Liver (tissue), 10 donors: ENCODE results near the gene PPP1R12A. TPM values are rescaled to one million over a fixed set of nuclear protein-coding genes. Genes with fewer than 3 reads are reported as not detected.

ENCODE experiments used
- DNase-seq: peaks from one replicate; pipeline ENCODE4 v3.0.0-alpha.2; 2017; ENCODE audit warnings: low spot score
- H3K27ac ChIP-seq, 2 donors: one replicate each; pipeline ENCODE4 v1.7.0; 2013; ENCODE audit warnings: inconsistent platforms in 2 of 2, low read length in 2 of 2, control low read depth in 1 of 2, low read depth in 1 of 2, mild to moderate bottlenecking in 1 of 2
- H3K27me3 ChIP-seq, 4 donors: one replicate each; pipeline versions ENCODE4 v1.6.1 to v1.7.0; 2013; ENCODE audit warnings: low read length in 3 of 4, inconsistent platforms in 1 of 4, mild to moderate bottlenecking in 1 of 4, moderate library complexity in 1 of 4; ENCODE audit not compliant: control insufficient read depth in 4 of 4, insufficient read depth in 4 of 4
- H3K36me3 ChIP-seq, 4 donors: one replicate each; pipeline versions ENCODE4 v1.6.1 to v1.7.0; 2013; ENCODE audit warnings: low read length in 3 of 4, mild to moderate bottlenecking in 3 of 4, low read depth in 1 of 4, moderate library complexity in 1 of 4; ENCODE audit not compliant: control insufficient read depth in 4 of 4, insufficient read depth in 3 of 4
- H3K4me1 ChIP-seq, 4 donors: one replicate each; pipeline versions ENCODE4 v1.6.1 to v1.7.0; 2013; ENCODE audit warnings: low read length in 3 of 4, mild to moderate bottlenecking in 3 of 4, moderate library complexity in 1 of 4; ENCODE audit not compliant: control insufficient read depth in 4 of 4, insufficient read depth in 4 of 4
- H3K4me3 ChIP-seq, 3 donors: one replicate each; pipeline versions ENCODE4 v1.6.1 to v1.7.0; 2013; ENCODE audit warnings: low read length in 3 of 3, control low read depth in 1 of 3, low read depth in 1 of 3, mild to moderate bottlenecking in 1 of 3
- H3K9ac ChIP-seq, 2 donors: one replicate each; pipeline ENCODE4 v1.7.0; 2013; ENCODE audit warnings: low read length in 2 of 2, mild to moderate bottlenecking in 2 of 2, moderate library complexity in 2 of 2, control low read depth in 1 of 2, low read depth in 1 of 2
- H3K9me3 ChIP-seq, 4 donors: one replicate each; pipeline versions ENCODE4 v1.6.1 to v1.7.0; 2013; ENCODE audit warnings: low read length in 3 of 4; ENCODE audit not compliant: control insufficient read depth in 4 of 4
- ATF3 ChIP-seq: IDR thresholded peaks from 2 replicates; pipeline ENCODE4 v1.6.1; 2016; ENCODE audit warnings: antibody characterized with exemption
- EGR1 ChIP-seq, 2 donors: IDR thresholded peaks; 2 replicates each; pipeline ENCODE4 v1.6.1; 2016 to 2018; ENCODE audit warnings: antibody characterized with exemption in 2 of 2, low read depth in 2 of 2
- FOXA1 ChIP-seq: IDR thresholded peaks from 2 replicates; pipeline ENCODE4 v1.6.1; 2016; ENCODE audit warnings: antibody characterized with exemption
- GABPA ChIP-seq, 2 donors: IDR thresholded peaks in 1 of 2; conservative IDR thresholded peaks in 1 of 2; 2 replicates each; pipeline ENCODE4 v1.6.1; 2016; ENCODE audit warnings: antibody characterized with exemption in 2 of 2, mild to moderate bottlenecking in 1 of 2, moderate library complexity in 1 of 2
- HNF4G ChIP-seq: IDR thresholded peaks from 2 replicates; pipeline ENCODE4 v1.6.1; 2016; ENCODE audit warnings: antibody characterized with exemption
- RAD21 ChIP-seq, 2 donors: IDR thresholded peaks; 2 replicates each; pipeline ENCODE4 v1.6.1; 2016; ENCODE audit warnings: antibody characterized with exemption in 2 of 2, mild to moderate bottlenecking in 2 of 2
- REST ChIP-seq: IDR thresholded peaks from 2 replicates; pipeline ENCODE4 v1.6.1; 2016; ENCODE audit warnings: antibody characterized with exemption, mild to moderate bottlenecking
- RXRA ChIP-seq, 2 donors: IDR thresholded peaks; 2 replicates each; pipeline ENCODE4 v1.6.1; 2017 to 2018; ENCODE audit warnings: antibody characterized with exemption in 2 of 2, mild to moderate bottlenecking in 1 of 2
- YY1 ChIP-seq: IDR thresholded peaks from 2 replicates; pipeline ENCODE4 v1.6.1; 2016; ENCODE audit warnings: antibody characterized with exemption, mild to moderate bottlenecking
- WGBS: extraction: QIAGEN DNeasy Blood & Tissue Kit; methylation state at CpG from one replicate; pipeline ENCODE4 v1.1.7; 2013; 5-methylcytosine and 5-hydroxymethylcytosine counted together
- polyA plus RNA-seq, 2 donors: library from polyadenylated mRNA; stranded (reverse) in 1 of 2; unstranded in 1 of 2; fragments of 200-250 nt in 1 of 2; fragments of >200 nt in 1 of 2; fragmentation: Nextera tagmentation in 1 of 2; extraction: Ambion mirVana in 1 of 2; gene quantifications; one replicate each; pipeline versions ENCODE4 v1.2.1 to v1.2.3, GENCODE V29; 2013 to 2015
- small RNA-seq: library from RNA; depleted of rRNA; stranded (forward); fragments of <200 nt; gene quantifications from one replicate; pipeline ENCODE3, GENCODE V24; 2014
- total RNA-seq, 2 donors: library from RNA; depleted of rRNA; stranded (reverse); fragments of >200 nt; gene quantifications; one replicate each; pipeline ENCODE4 v1.2.3, GENCODE V29; 2014
- TF ChIP-seq, protein P1 (sequence below): IDR thresholded peaks from 2 replicates; pipeline ENCODE4 v1.6.1; 2016; ENCODE audit warnings: antibody characterized with exemption
- TF ChIP-seq, protein P2 (sequence below): fragments of 150-350 bp; IDR thresholded peaks from 2 replicates; pipeline ENCODE4 v1.5.1; 2017; ENCODE audit warnings: improper control_type of control experiment, low read depth, low read length; ENCODE audit not compliant: missing input control
- donor health status: healthy.
- donor health status: healthy.
- donor health status: healthy.
- donor health status: healthy.
- donor health status: healthy.

The PPP1R12A gene
- total and polyA plus RNA-seq, 4 donors, result 5.1 to 41.6 (median 27.8) TPM

- no peak for TF ChIP-seq ATF3
- TF ChIP-seq RAD21 (IDR thresholded peaks at IDR 0.05), result no peak
- TF ChIP-seq HNF4G, result no peak
- TF ChIP-seq, protein P1, sequence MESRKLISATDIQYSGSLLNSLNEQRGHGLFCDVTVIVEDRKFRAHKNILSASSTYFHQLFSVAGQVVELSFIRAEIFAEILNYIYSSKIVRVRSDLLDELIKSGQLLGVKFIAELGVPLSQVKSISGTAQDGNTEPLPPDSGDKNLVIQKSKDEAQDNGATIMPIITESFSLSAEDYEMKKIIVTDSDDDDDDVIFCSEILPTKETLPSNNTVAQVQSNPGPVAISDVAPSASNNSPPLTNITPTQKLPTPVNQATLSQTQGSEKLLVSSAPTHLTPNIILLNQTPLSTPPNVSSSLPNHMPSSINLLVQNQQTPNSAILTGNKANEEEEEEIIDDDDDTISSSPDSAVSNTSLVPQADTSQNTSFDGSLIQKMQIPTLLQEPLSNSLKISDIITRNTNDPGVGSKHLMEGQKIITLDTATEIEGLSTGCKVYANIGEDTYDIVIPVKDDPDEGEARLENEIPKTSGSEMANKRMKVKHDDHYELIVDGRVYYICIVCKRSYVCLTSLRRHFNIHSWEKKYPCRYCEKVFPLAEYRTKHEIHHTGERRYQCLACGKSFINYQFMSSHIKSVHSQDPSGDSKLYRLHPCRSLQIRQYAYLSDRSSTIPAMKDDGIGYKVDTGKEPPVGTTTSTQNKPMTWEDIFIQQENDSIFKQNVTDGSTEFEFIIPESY, result no peak
Observed at GRCh38 chr12:79732638-79733037, 202.3 kb downstream of the PPP1R12A start (continued).

DNA sequence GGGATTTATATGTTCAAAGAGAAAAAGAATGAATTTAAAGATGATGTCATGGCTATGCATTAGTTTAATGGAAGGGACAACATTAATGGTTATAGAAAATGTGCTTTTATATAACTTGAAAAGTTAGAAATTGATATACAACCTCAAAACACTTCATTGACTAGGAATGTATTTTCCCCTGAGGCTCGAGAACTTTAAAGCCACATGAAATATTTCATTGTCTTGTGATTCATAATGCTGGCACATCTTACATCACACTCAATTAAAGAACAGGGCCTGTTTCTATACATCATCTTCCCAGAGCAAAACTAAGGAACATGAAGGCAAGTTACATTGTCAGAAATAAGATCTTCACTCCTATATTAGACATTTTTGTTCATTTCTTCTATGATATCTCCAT lies 208.9 kb downstream of the PPP1R12A start:
- H3K4me3 ChIP-seq, result no peak overlapping the region
- no peak overlapping the region for H3K27ac ChIP-seq
- 98% methylated on average over 1 of the region's 1 CpG for WGBS
- no peak overlapping the region for H3K9ac ChIP-seq
- no peaks in the 10 kb centered on the region for H3K4me1 ChIP-seq
- DNase-seq, result no peak
- TF ChIP-seq EGR1 (IDR thresholded peaks at IDR 0.05; ENCODE audit: low read depth in 2 of 2) (no peak), HNF4G (no peak), RXRA (IDR thresholded peaks at IDR 0.05) (no peak), FOXA1 (no peak), REST (no peak), GABPA (IDR thresholded peaks at IDR 0.05 in 1 of 2, conservative IDR thresholded peaks at IDR 0.05 in 1 of 2) (no peak), YY1 (no peak)
- TF ChIP-seq, protein P2, sequence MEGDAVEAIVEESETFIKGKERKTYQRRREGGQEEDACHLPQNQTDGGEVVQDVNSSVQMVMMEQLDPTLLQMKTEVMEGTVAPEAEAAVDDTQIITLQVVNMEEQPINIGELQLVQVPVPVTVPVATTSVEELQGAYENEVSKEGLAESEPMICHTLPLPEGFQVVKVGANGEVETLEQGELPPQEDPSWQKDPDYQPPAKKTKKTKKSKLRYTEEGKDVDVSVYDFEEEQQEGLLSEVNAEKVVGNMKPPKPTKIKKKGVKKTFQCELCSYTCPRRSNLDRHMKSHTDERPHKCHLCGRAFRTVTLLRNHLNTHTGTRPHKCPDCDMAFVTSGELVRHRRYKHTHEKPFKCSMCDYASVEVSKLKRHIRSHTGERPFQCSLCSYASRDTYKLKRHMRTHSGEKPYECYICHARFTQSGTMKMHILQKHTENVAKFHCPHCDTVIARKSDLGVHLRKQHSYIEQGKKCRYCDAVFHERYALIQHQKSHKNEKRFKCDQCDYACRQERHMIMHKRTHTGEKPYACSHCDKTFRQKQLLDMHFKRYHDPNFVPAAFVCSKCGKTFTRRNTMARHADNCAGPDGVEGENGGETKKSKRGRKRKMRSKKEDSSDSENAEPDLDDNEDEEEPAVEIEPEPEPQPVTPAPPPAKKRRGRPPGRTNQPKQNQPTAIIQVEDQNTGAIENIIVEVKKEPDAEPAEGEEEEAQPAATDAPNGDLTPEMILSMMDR, result no peak
- no peaks in the 10 kb centered on the region for H3K27me3 ChIP-seq
- H3K9me3 ChIP-seq, result no peaks in the 10 kb centered on the region
- no peaks in the 10 kb centered on the region for H3K36me3 ChIP-seq

Small RNA genes within 50 kb of the gene (small RNA-seq; reads per million reads assigned to genes)
- not detected for gene RNA5SP363

Other genes starting within 250 kb of the PPP1R12A start
- 10 to 100 TPM; 10.9 to 24.1 TPM for gene PAWR, start 244.1 kb downstream of the PPP1R12A start, total RNA-seq
- 1 to 10 TPM; 6.1 to 8.9 TPM for gene PAWR, start 244.1 kb downstream of the PPP1R12A start, polyA plus RNA-seq
- gene OTOGL, start 164.4 kb upstream of the PPP1R12A start, total RNA-seq, result under 1 TPM; 0.08 to 0.09 TPM
- gene OTOGL, start 164.4 kb upstream of the PPP1R12A start, polyA plus RNA-seq, result under 1 TPM in 1 of 2 donors, not detected in 1; 0.01 TPM